GM04504 (cell line): ENCODE measurements around the gene CTNNA3.

Experiments
- DNase-seq: peaks from one replicate; pipeline ENCODE4 v3.0.0-alpha.2; 2012; ENCODE audit warnings: low read depth

CTNNA3 gene

DNA sequence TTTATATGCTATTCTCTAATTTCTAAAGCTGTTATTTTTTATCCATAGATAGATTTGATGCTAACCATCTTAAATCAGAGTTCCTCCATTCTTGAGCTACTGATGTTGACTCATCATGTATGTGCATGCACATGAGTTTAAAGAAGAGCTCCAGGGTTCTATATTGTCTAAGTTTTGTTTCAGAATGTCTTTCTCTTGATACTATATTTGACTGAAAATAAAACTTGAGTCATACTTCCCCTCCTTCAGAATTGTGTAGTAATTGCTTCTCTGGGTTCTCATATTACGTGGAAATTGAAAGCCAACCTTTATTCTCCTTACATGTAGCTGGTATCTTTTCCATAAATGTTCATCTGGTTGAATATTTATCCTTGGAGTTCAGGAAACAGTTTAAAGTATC is 680.8 kb downstream of the CTNNA3 start:
- no peak for DNase-seq

DNA sequence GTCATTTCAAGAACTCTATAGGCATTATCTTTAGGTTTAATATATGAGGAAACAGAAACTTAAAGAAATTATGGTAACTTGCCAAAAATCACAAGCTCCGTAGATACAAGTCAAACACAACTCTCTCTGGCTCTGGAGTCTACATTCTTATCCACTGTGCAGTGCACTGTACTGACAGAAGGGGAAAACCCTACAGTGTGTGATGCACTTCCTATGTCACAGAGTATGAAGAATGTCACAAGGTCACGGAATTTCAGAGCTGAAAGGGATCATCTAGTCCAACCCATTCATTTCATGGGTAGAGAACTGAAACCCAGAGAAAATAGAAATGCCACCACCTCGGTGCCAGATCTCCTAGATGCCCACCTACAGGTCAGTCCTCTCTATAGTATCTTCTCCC is 684.0 kb downstream of the CTNNA3 start:
- DNase-seq: no peak

DNA sequence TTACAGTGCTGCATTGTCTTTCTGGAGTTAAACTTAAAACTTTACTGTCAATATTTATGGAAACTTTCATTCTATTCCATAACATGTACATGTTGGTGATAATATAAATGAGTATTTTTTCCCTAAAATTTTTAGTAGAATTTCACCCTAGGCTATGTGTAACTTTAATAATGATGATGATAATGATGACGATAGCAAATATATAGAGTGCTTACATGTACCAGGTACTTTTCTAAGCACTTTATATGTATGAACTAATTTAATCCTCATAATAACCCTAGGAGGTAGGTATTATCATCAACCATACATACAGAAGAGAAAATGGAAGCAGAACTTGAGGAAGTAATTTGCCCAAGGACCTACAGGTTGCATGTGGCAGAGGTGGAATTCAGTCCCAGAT is 684.5 kb downstream of the CTNNA3 start:
- DNase-seq: no peak

DNA sequence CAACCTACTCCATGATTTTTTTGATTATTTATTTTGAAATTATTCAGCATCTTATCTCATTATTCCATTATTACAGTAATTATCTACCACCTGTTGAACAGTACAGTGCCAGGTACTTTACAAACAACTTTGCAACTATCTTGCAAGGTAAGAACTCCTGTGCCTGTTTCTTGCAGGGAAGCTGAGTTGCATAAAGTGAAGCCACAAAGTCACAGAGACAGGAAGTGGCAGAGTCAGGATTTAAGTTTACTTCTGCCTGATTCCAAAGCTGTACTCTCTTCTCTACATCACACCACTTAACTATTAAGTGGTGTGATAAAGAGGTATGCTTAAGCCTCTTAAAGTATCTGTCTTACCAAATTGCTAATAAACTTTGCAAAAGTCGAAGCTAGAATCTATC is 690.0 kb downstream of the CTNNA3 start:
- no peak for DNase-seq

DNA sequence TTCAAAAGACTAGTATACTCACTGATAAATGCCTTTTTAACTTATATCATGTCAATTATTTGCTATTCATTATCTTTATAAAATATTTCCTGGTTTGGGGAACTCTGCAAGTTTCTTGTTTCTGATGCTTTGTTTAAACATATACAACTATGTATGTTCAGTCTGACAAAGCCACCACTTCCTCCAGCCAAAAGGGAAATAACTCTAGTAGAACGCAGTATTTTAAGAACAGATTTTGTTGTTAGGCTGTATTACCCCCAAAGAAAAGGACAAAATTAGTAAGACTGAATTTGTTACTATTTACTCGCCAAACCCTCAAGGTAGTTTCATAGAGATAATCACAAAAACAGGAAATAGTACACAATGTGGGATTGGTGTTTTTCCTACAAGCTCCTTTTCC is 691.3 kb downstream of the CTNNA3 start:
- DNase-seq: no peak

DNA sequence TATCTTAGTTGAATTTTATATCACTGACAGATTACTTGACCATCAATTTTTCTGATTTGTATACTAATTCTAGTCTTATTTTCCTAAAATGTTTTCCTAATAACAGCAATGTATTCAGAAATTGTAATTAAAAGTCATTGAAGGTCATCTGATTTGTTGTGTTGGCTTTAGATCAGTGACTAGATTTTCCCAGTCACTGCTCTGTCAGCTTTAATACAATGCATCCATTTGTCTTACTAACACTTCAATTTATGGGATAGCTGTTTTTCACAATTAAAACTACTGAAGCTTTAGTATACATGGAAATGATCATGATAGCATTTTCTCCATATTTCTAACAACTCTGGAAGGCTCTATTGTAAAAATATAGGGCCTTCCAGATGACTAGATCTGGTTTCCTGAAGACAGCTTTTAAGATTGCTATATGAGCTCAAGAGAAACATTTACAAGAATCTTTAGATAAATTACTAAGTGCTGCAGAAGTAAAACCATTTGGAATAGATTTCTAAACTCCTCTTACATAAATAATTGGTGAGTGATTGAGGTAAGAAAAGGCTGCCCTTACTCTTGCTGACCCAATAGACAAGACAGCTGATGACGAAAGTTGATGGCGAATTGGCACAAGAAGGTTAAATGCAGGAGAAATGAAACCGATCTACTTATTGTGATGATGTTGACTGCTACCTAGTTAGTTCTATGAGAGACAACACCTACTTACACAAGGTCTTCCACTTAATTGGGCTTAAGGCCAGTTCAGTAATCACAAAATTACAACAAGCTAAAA is 696.0 kb downstream of the CTNNA3 start:
- DNase-seq: no peak

DNA sequence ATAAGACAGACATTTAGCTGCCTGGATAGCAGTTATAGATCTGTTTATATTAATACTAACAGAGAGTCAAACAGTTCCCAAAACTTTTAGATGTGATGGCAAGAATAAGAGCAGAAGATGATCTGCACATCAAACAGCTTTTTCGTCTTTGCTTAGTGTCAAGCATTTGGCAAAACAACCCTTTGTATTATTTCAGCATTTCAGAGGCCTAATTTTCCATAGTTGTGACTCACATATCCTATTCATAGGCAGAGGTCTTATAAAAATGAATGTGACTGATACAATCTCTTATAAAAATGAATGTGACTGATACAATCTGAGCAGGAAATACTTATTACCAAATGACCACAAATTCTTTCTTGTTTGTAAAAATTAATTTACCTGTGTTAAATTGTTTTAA is 699.0 kb downstream of the CTNNA3 start:
- no peak for DNase-seq

DNA sequence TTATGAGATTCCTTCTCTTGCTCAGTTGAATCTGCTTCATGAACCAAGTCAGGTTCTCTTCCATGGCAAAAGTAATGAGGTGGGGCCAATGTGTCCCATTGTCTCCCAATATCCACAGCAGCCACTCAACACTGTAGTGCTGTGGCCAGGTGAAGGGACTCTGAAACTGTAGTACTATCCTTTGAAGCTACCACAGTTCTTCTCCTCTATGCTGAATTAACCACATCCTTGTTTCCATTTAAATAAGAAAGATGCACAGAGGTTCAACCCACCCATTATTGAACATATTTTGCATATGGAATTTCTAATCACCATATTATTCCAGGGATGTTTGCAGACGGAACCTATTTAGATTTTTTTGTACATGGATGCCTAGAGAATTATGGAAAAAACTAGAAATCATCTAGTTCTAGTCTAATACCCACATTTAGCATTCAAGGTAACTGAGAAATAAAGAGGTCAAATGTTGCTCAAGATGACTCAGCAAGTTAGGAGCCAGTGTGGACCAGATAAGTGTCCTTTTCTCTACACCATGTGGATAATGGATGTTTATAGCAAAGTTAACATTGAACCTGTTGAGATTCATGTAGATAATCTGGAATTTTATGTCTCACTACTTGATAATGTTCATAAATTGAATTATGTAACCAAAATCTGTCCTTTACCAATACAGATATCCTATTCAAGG is 705.7 kb downstream of the CTNNA3 start:
- DNase-seq: no peak

DNA sequence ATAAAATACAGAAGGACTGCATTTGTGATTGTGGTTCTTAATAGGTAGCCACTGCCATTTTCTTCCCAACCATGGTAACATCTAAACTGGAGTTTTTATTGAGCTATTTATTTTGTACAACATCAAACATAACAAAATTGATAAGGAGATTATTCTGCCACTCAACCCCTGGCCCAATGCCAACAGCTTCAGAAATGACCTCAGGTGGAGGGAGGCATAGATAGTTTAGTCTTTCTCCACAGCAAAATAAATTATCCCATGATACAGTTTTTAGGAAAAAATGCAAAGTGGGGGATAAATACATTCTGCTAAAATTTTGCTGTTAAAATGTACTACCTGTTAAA is 712.5 kb downstream of the CTNNA3 start:
- no peak for DNase-seq

DNA sequence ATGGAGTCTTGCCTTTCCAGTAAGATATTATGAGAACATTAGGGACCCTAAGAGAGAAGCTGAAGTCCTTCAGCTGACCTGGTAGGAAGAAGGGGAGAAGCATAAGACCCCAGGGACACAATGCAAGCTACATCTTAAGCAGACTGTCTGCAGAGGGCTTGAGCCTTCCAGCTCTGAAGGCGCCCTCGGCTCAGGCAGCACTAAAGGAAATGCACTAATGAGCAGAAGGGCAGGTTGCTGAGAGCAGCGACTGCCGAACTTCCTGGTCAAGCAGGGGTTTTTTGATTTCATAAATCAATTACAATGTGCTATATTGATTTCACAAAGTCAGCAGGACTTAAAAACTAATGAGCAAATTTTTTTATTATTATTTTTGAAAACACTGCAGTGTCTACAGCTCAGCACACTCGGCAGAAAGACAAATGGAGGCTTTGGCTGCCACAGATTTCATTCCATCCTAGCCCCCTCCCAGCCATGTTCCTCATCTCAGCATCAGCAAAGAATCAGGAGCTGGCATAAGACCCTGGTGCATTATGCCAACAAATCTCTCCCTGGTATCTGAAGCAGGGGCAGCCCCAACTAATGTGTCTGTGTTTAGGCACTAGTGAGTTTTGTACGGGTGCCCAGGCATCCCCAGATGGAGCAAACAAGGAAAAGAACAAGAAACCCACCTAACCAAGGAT is 713.1 kb downstream of the CTNNA3 start:
- no peak for DNase-seq

DNA sequence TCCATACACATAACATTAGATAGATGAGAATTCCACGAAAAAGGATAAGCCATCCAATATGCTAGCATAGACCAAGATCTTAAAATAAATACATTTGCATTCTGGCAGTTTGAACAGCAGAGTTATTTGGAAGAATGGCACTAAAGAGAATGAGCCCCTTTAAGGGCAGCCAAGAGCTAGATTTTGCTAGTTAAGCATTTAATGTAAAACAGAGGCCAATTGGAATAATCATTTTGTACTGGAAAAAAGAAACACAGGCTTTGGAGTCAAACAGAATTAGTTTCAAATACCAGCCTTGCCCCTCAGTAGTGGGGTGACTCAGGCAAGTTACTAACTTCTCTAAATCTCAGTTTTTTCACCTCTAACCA is 714.0 kb downstream of the CTNNA3 start:
- no peak for DNase-seq

DNA sequence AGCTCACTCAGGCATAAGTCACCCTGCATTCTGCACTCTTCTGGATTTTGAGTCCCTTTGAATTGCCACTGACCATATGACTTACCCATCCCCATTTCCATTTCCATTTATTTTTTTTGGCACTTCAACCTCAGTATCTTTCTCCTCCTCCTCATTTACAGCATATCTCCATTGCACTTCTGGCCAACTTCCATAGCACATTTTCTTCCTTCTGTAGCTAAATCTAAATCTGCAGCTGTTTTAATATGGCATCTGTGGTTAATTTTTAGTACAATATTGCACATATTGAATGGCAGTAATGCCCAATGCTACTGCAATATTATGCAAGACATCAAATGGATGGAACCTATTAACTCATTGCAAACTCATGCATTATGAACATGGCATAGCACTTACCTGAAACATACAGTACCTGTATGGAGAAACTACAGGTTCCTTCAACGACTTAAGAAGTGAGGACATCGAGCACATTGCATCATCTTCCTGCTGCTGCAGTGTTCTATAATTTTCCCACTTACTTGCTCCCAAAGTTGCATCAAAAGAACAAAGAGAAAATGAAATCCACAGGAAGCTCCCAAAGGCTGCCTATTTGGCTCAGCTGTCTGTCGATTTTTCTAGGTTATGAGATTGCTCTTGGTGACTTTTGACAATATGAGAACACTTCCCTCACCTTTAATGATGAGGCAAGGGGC is 714.5 kb downstream of the CTNNA3 start:
- DNase-seq: no peak

DNA sequence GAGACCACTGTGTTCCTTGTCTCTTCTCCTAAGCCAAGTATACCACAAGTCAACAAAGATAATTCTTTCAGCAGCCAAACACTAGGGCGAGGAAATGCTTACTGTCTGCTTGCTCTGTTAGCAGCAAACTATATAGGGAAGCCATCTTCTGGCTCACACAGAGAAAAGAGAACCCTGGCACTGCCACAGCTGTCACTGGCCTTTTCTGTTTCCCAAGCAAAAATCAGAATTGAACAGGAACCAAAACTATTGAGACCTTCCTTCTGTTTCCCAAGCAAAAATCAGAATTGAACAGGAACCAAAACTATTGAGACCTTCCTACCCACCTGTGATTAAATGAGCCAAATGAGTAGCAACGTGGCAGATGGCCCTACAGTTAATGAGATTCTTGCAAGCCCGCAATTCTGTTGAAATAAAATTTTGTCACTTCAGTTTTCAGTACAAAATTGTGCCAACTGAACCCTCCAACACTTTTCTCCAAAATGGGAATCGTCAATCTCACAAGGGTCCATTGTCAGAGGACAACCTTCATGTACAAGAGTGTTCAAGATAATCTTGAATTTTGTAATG is 715.7 kb downstream of the CTNNA3 start:
- no peak for DNase-seq

DNA sequence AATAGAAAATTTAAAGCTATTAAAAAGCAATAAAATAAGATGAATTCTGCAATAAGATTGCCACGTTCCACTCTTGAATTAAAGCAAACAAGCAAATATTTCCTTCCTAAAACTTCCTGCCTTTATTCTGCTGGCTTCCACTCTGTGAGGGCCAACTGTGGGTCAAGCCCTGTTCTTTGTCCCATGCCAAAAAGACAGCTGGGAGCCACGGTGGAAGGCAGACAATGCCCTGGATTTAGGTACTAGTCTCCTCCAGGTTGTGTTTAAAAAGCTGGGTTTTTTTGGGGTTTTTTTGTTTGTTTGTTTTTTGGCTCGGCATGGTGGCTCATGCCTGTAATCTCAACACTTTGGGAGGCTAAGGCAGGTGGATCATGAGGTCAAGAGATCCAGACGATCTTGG is 731.0 kb downstream of the CTNNA3 start:
- DNase-seq: no peak

DNA sequence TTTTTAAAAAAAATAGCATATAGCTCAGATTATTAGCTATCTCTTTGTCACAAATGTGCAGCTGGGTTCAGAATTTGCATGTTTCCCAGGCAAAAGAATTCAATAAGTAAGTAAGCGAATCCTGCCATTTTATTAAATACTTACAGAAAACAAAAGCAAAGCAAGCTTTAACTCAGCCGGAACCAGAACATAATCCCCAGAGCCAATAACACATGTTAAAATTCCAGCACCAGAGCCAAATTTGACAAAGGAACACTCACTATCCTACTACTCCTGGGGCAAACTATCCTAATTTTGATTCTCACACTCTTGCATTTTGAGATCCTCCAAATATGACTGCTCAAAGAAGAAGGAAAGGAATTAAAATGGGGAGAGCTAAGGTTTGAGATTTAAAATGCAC is 737.5 kb downstream of the CTNNA3 start:
- no peak for DNase-seq

DNA sequence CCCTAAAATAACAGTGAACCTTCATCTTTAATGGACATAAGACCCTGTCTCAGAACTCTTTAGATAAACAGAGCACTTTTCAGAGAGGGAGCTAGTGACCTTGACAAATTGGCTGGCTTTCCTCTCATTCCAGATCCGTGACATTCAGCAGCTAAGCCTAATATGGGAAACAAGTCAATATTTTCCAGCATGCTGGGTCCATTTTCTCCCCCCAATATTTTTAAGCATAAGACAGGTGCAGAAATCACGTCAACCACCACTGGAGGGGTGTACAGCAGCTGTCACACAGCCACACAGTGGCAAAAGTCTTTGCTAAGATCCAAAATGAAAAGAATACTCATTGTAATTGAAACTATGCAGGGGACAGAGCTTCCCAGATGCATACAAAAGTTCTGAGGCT is 744.1 kb downstream of the CTNNA3 start:
- DNase-seq: no peak

DNA sequence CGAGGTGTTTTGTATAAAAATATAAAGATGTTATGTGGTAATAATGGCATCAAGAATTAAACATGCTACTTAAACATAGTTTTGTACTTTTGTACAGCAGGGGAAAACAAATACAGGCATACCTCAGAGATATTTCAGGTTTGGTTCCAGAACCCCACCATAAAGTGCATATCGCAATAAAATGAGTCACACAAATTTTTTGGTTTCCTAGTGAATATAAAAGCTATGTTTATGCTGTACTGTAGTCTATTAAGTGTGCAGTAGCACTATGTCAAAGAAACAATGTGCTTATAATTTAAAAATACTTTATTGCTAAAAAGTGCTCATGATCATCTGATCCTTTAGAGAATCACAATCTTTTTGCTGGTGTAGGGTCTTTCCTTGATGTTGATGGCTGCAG is 752.4 kb downstream of the CTNNA3 start:
- no peak for DNase-seq

DNA sequence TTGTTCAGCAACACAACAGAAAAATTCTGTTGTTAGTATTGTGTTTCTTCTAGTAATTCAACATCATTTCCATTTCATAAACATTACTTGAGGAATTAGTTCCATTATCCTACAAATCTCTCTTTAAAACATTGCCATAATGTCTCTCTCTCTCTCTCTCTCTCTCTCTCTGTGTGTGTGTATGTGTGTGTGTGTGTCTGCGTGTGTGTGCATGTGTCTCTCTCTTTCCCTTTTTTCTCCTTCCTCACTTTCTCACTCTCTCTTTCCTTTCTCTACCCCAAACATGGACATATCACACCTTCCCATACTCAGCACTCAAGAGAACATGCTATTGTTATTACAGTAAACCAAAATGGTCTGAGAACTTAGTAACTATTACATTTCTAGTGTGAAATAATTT is 753.6 kb downstream of the CTNNA3 start:
- DNase-seq: no peak

DNA sequence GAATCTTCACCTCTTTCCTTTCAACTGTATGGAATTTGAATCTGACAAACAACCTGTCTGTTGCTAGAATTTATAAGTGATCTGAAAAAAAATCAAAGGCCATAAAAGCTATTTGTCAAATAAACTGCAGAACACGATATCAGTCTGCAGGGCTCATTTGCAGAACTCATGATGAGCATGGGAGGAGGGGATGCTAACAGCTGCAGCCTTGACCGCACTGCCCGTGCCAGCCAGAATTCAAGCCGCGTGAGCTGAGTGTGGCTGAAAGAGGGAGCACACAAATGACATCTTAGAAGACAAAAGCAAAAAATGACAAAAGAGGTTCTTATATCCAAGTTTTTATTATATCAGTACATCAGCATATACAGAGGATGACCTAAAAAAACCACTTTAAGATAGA is 754.5 kb downstream of the CTNNA3 start:
- no peak for DNase-seq

DNA sequence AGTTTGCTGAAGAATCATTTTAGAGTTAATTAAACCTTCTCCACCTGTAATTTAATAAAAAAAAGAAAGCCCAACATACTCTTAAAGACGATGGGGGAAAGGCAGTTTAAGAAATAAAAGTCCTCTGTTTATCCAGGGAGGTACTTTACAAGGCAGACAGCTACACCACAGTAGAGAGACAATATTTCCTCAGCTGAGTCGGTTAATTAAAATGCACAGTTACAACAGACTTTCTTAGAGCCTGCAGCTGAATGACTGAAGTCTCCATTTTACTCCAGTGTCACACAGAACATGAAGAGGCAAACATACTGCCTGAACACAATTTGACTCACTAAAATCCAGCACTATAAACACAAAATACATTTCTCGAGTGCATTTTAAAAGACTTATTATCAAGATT is 755.0 kb downstream of the CTNNA3 start:
- no peak for DNase-seq

DNA sequence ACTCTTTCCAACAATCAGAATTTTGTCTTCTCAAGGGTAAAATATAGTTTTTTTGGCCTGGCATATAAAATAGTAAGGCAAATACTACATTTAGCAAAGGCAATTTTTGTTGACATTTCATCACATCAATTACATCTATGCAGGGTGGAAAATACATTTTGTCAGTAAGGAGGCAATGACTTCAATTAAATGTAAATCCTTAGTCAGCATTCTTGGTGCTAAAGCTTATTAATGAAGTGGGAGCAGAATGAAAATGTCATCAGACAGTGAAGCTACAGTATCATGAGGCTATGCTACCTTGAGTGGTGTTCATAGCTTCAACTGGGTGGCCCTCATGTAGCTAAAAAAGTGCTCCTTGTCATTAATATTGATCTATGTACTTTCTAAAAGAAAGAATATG is 761.3 kb downstream of the CTNNA3 start:
- DNase-seq: no peak

DNA sequence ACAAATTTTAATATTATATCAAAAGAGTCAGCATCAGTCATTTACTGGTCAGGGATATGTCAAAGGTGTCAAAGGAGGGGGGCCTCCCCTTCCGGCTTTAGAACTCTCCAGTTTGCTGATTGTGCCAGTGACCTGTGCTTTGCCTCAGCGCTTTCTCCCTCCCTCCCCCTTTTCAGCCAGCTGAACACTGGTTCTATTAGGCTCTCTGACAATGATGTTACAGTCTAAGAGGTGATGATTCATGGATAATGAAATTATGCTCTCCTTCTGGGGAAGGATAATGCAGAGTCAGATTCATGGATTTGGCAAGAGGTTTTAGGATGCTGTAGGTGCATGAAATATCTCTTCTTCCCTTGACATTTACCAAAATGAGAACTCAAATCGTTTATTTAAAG is 764.0 kb downstream of the CTNNA3 start:
- no peak for DNase-seq
